Immature natural killer cell (primary cell): ENCODE measurements around the gene RGS9BP. TPM values are rescaled to one million over a fixed set of nuclear protein-coding genes. Genes with fewer than 3 reads are reported as not detected.

Source experiments
- DNase-seq, 3 donors: peaks; one replicate each; pipeline ENCODE4 v3.0.0; 2022; ENCODE audit warnings: mixed read lengths in 1 of 3
- H3K27ac Mint-ChIP-seq, 6 donors: one replicate each; pipeline ENCODE4 v1.8.0; 2020; ENCODE audit warnings: mixed read lengths in 6 of 6, mild to moderate bottlenecking in 5 of 6, inconsistent platforms in 4 of 6, moderate library complexity in 3 of 6
- H3K27me3 Mint-ChIP-seq, 3 donors: one replicate each; pipeline ENCODE4 v1.8.0; 2020 to 2021; ENCODE audit warnings: low read depth in 3 of 3, mild to moderate bottlenecking in 3 of 3, mixed read lengths in 3 of 3, moderate library complexity in 3 of 3, inconsistent platforms in 1 of 3
- H3K36me3 Mint-ChIP-seq, 3 donors: one replicate each; pipeline ENCODE4 v1.8.0; 2020; ENCODE audit warnings: mixed read lengths in 3 of 3, inconsistent platforms in 2 of 3, mild to moderate bottlenecking in 2 of 3
- H3K4me1 Mint-ChIP-seq, 2 donors: one replicate each; pipeline ENCODE4 v1.8.0; 2020; ENCODE audit warnings: inconsistent platforms in 2 of 2, mild to moderate bottlenecking in 2 of 2, mixed read lengths in 2 of 2, moderate library complexity in 1 of 2
- H3K4me3 Mint-ChIP-seq, 5 donors: one replicate each; pipeline ENCODE4 v1.8.0; 2020; ENCODE audit warnings: mild to moderate bottlenecking in 5 of 5, mixed read lengths in 5 of 5, inconsistent platforms in 3 of 5, moderate library complexity in 3 of 5
- H3K9me3 Mint-ChIP-seq, 6 donors: one replicate each; pipeline ENCODE4 v1.8.0; 2020; ENCODE audit warnings: mild to moderate bottlenecking in 6 of 6, mixed read lengths in 6 of 6, inconsistent platforms in 4 of 6, moderate library complexity in 3 of 6
- polyA plus RNA-seq, 3 donors: library from polyadenylated mRNA; unstranded; fragments of 300-500 nt; fragmentation: Illumina TruSeq; gene quantifications; one replicate each; pipeline ENCODE4 v1.2.3, GENCODE V29; 2021

The RGS9BP gene
- polyA plus RNA-seq, 3 donors from 2014 or later = 0.12 to 0.30 TPM; not detected in 1

GRCh38 chr19:32719611-32720059, 44.0 kb downstream of the RGS9BP start, which contains the start of gene TDRD12:
Gene TDRD12 (plus strand): TSS chr19:32719767. CDS start chr19:32720073, 306 bp downstream.
- Mint-ChIP-seq H3K27me3 (peaks cover 0 to 3% (median 2%) of the 10 kb centered on the region in 3 donors), H3K4me3 (no peak within 1 kb of the TSS), H3K4me1 (no peaks in the 10 kb centered on the region), H3K36me3 (peaks cover 0 to 12% (median 8%) of the 10 kb centered on the region in 3 donors), H3K27ac (no peak within 1 kb of the TSS), H3K9me3 (no peaks in the 10 kb centered on the region)
- no peak for DNase-seq

DNA sequence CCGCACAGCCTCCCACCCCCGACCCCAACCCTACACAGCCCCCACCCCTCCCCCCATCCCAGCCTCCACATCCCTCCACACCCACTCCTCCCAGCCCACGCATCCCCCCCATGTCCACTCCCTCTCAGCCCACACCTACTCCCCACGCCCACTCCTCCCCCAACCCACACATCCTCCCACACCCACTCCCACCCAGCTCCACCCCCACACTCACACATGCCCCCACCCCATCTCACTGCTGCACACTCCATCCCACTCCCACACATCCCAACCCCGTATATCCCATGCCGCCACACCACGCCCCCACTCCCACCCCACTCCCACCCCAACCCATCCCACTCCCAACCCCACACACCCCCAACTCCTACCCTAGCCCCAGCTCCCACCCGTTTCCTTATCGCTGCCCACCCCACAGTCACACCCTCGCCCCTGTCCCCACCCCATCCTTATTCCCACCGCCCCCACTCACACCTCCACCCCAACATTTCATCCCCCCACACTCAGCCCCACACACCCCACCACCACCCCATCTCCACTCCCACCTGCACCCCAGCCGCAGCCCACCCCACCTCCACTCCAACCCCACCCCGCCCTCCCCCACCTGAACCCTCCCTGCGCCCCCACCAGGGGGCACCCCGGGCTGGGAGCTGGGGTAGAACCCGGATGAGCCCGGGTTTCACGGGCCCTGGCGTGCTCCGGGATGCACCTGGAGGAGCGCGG, 44.7 kb downstream of the RGS9BP start:
- peaks cover 0 to 4% (median under 1%) of the 10 kb centered on the region in 3 donors for H3K36me3 Mint-ChIP-seq
- no peaks in the 10 kb centered on the region for H3K9me3 Mint-ChIP-seq
- no peaks in the 10 kb centered on the region for H3K4me1 Mint-ChIP-seq
- no peak overlapping the region for H3K4me3 Mint-ChIP-seq
- H3K27ac Mint-ChIP-seq = no peak overlapping the region
- peaks cover 0 to 3% (median 2%) of the 10 kb centered on the region in 3 donors for H3K27me3 Mint-ChIP-seq
- no peak for DNase-seq

DNA sequence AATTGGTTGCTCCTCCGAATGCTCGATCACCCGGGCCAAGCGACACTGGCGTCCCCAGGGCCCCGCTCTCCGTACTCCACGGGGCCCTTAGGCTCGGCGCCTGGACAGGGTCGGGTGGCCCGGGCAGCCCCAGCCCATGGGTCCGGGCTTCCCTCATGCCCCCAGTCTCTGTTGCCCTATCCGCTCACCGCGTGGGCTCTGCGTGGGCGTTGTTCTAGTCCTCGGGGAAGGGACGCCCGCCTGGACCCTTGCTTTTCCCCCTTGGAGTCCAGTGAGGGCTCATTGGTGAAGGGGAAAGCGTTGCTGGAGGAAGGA, 45.2 kb downstream of the RGS9BP start:
- Mint-ChIP-seq H3K36me3 (peaks cover 0 to 4% (median 0%) of the 10 kb centered on the region in 3 donors), H3K27me3 (peaks cover 0 to 3% (median 2%) of the 10 kb centered on the region in 3 donors), H3K9me3 (no peaks in the 10 kb centered on the region), H3K4me1 (no peaks in the 10 kb centered on the region), H3K27ac (no peak overlapping the region), H3K4me3 (no peak overlapping the region)
- no peak for DNase-seq

Other genes starting within 250 kb of the RGS9BP start
- 100 to 1,000 TPM in 1 of 3 donors, 10 to 100 TPM in 2; 89.1 to 128 (median 93.7) TPM for gene PDCD5, start 94.7 kb upstream of the RGS9BP start, polyA plus RNA-seq
- gene ANKRD27, start 668 bp upstream of the RGS9BP start, polyA plus RNA-seq = 10 to 100 TPM; 10.2 to 22.3 (median 13.2) TPM
- gene NUDT19, start 16.0 kb downstream of the RGS9BP start, polyA plus RNA-seq = 1 to 10 TPM; 3.3 to 3.6 (median 3.4) TPM
- gene TDRD12, start 43.9 kb downstream of the RGS9BP start, polyA plus RNA-seq = under 1 TPM in 2 of 3 donors, not detected in 1; 0.36 to 0.39 TPM
- not detected for gene SLC7A9, start 193.9 kb downstream of the RGS9BP start, polyA plus RNA-seq